ENCODE results near the gene PPP2R2D. TPM values are rescaled to one million over a fixed set of nuclear protein-coding genes. Genes with fewer than 3 reads are reported as not detected.

PPP2R2D gene
- total and polyA plus RNA-seq, 12 donors: 26.8 to 46.5 (median 35.1) TPM

DNA sequence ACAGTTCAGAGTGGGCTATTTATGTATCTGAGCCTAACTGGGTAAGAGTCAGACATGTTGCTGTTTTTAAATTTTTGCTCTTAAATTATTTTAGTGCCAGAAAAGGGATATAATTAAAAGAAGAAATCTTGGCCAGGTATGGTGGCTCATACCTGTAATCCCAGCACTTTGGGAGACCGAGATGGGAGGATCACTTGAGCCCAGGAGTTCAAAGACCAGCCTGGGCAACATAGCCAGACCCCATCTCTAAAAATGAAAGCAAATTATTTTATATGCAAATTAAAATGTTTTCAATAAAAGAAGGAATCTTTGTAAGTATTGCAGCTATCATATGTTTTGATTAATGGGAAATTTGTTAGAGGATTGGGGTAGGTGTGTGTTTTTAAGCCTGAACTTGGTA, 41.6 kb downstream of the PPP2R2D start:
- intact Hi-C loops (cut with DNase I): loop anchor here in 4 of 10 donors (5.0 kb wide), 2 partner anchors 40 to 55 kb away; partner anchors contain the start of gene PPP2R2D (in 3 of the 4)
- Histone ChIP-seq H3K4me1 (peaks cover 0 to 13% (median 7%) of the 10 kb centered on the region in 9 donors), H3K4me3 (no peak overlapping the region), H3K27ac (no peak overlapping the region), H3K27me3 (no peaks in the 10 kb centered on the region), H3K9me3 (no peaks in the 10 kb centered on the region), H3K36me3 (peaks cover 0 to 97% (median 45%) of the 10 kb centered on the region in 9 donors)
- ATAC-seq (no peak), DNase-seq (no peak)
- TF ChIP-seq CTCF (IDR thresholded peaks at IDR 0.05): no peak
- WGBS, 2 donors: 96 to 100% methylated on average over 1 of the region's 1 CpG

- Histone ChIP-seq H3K27ac (no peak overlapping the region), H3K36me3 (peaks cover 0 to 97% (median 52%) of the 10 kb centered on the region in 9 donors), H3K4me3 (no peak overlapping the region), H3K27me3 (no peaks in the 10 kb centered on the region), H3K9me3 (no peaks in the 10 kb centered on the region), H3K4me1 (peaks cover 0 to 6% (median under 1%) of the 10 kb centered on the region in 9 donors)
- ATAC-seq: peak in 6 of 8 donors; percentile 71 to 86 (median 74)
- 71 to 74% methylated on average over 11 of the region's 11 CpGs for WGBS, 2 donors
- TF ChIP-seq CTCF (IDR thresholded peaks at IDR 0.05): peak; percentile 8 to 62 (median 44)
- no peak for DNase-seq
- intact Hi-C loops (cut with DNase I): loop anchor here in 4 of 10 donors (5.0 kb wide), 2 partner anchors 41 to 56 kb away; partner anchors contain the start of gene PPP2R2D (in 3 of the 4)
Observed at GRCh38 chr10:131943021-131943814, 42.4 kb downstream of the PPP2R2D start.

- no peak for ATAC-seq
- Histone ChIP-seq H3K4me1 (peaks cover 0 to 6% (median 0%) of the 10 kb centered on the region in 9 donors), H3K36me3 (peaks cover 0 to 99% (median 57%) of the 10 kb centered on the region in 9 donors), H3K27me3 (no peaks in the 10 kb centered on the region), H3K9me3 (no peaks in the 10 kb centered on the region), H3K4me3 (no peak overlapping the region), H3K27ac (no peak overlapping the region)
- 70 to 78% methylated on average over 4 of the region's 4 CpGs for WGBS, 2 donors
- DNase-seq: no peak
- intact Hi-C loops (cut with DNase I): loop anchor here in 4 of 10 donors (5.0 kb wide), 2 partner anchors 42 to 57 kb away; partner anchors contain the start of gene PPP2R2D (in 3 of the 4)
- TF ChIP-seq CTCF (IDR thresholded peaks at IDR 0.05): no peak
Observed at GRCh38 chr10:131944412-131944811, 43.6 kb downstream of the PPP2R2D start.

- H3K9me3 ChIP-seq: no peaks in the 10 kb centered on the region
- ATAC-seq (no peak), DNase-seq (no peak)
- intact Hi-C loops (cut with DNase I): loop anchor here in 4 of 10 donors (5.0 kb wide), 2 partner anchors 43 to 58 kb away; partner anchors contain the start of gene PPP2R2D (in 3 of the 4)
- WGBS, 2 donors: 96% methylated on average over 28 of the region's 28 CpGs
- peaks cover 0 to 99% (median 58%) of the 10 kb centered on the region in 9 donors for H3K36me3 ChIP-seq
- H3K4me1 ChIP-seq: peaks cover 0 to 6% (median 0%) of the 10 kb centered on the region in 9 donors
- no peak overlapping the region for H3K4me3 ChIP-seq
- no peak overlapping the region for H3K27ac ChIP-seq
- TF ChIP-seq CTCF (IDR thresholded peaks at IDR 0.05): no peak
- no peaks in the 10 kb centered on the region for H3K27me3 ChIP-seq
Observed at GRCh38 chr10:131944976-131945695, 44.3 kb downstream of the PPP2R2D start.
